Measurements from ENCODE around the gene CTIF.

Gene CTIF

DNA sequence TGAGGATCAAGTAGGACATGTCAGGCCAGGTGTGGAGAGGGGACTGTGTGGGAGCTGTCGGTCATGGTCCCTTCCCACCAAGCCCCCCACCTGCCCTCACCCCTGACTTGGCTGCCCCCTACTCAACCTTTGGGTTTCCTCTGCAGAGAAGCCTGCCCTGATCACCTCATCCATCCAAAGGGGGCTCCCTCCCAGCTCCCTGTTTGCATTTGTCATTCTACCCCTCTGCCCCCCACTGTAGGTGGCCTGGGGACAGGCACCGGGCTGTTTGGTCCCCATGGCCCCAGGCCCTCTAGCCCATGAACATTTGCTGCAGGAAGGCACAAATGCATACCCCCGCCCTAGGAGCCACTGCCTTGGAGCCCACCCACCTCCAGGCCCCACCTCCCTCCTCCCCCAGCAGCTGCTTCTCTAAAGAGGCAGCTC is 296.9 kb downstream of the CTIF start:
- DNase-seq (ENCODE audit: low read depth) = no peak

- no peak for DNase-seq (ENCODE audit: low read depth)
Measured at GRCh38 chr18:48836231-48836805, 297.5 kb downstream of the CTIF start.

DNA sequence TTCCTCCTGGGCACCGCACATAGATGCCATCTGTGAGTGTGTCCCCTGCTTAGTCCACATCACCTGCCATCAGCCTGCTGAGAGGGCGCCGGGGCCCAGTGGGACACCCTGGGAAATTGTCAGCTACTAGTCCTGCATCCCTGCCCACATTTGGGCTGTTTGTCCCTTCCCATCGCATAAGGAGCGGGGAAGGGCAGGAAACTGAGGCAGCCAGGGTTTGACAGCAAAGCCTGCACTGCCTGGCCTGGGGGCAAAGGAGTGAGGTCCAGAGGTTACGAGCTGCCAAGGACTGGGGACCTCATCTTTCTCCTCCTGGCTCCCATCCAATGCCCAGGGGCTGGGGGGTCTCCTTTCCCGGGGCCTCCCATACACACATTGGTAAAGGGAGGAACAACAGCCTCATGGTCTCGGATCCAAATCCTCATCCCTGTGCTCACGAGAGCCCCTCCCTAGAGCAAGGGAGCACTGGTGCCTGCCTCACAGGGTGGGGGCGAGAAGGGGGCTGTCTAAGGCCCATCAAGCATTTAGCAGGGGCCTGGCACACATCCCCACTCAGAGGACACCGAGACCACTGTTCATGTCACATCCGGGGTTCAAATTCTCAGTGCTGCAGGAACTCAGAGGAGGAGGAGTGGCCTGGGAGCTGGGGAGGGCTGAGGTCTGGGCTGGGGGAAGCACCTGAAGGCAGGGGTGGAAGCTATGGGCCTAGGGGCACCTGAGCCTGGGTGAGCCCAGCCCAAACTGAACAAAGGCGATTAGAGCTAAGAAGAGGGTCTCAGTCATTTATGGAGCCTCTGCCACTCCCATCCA is 298.2 kb downstream of the CTIF start:
- no peak for DNase-seq (ENCODE audit: low read depth)

GRCh38 chr18:48837676-48838075 is 298.8 kb downstream of the CTIF start:
- DNase-seq (ENCODE audit: low read depth) = no peak

DNA sequence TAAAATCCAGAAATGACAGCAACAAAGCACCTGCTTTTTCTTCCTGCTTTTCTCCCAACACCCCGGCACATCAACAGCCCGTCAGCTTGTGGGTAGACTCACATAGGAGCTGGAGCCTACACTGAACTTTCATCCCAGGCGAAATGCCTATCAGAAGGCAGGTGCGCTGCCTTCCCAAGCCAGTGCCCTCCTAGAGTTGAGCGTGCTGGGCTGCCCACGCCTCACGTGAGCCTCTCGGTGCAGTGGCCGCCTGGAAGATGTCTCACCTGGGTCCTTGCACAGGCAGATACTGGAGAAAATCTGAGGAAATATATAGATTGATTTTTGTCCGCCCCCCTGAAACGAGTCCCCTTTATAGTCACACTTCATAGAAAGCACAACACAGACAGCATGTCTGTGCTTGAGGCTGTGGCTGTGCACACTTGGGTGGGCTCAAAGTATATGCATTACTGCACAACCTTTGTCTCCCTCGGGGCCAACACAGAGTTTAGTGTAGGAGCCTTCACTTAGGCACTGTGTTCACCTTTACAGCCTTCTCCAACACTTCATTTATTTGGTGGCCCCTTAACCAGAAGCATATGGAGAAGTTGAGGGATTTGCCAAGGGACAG is 299.4 kb downstream of the CTIF start:
- DNase-seq (ENCODE audit: low read depth) = no peak

- no peak for DNase-seq (ENCODE audit: low read depth)
Measured at GRCh38 chr18:48838921-48839818, 300.3 kb downstream of the CTIF start.

DNA sequence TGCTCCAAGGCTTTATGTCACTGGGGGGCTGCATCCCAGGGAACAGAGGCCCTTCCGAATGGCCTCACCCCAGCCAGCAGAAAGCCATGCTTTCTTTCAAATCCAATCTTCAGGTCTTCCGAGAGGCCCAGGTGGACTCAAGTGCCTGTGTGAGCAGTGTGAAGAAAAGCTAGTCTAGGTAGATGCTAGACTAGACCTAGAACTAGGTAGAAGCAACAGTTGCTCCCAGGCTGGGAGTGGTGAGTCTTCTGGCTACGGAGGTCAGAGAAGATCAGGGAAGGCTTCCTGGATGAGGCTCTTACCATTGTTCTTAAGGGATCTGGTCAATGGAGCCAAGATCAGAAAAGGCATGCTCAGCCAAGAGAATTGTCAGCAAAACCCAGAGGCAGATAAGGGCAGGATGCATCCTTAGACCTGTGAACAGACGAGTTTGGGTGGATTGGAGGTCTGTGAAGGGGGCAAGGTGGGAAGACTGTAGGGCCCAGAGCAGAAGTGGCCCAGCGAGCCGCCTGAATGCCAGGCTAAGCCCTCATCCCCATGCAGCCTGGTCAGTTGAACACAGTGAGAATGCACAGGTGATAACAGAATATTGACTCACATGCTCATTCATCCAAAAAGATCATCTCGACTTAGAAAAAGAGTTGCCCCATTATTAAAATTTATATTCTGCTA is 301.1 kb downstream of the CTIF start:
- no peak for DNase-seq (ENCODE audit: low read depth)

- DNase-seq (ENCODE audit: low read depth) = no peak
Measured at GRCh38 chr18:48840491-48840877, 301.7 kb downstream of the CTIF start.

DNA sequence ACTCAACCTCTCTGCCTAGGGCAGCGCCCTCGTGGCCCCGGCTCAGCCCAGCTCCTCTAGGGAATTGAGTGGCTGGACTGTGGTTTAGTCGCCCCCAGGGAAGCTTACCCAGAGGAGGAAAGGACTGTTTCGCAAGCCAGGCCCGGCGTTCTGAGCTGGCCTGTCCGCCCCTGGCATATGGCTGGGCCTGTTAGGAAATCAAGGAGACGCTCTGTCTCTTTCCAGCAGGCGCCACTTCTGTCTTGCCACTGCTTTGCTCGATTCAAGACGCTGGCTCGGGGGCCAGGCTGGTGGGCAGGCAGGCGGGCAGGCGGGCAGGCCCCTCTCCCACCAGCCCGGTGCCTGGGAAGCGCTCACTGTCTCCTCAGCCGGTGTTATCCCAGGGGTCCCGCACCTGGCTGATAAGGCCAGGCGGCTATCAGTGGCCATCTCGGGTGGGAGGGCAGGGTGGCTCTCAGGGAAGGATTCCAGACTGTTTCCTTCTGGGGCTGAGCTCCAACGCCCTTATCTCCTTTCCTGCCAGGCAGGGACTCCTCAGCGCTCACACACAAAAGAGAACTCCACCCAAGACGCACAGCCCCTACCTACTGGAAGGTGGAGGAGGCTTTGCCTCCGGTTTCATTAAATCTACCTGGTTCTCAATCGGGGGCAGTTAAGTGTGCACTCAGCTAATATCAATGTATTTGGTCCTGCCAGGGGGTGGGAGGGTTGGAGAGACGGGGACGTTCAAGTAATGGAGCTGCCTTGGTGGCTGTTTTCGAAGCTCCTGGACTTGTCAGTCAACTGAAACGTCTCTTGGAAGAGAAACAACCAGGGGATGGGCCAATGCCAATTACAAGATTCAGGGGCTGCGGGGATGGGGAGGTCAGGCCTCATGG is 302.8 kb downstream of the CTIF start:
- no peak for DNase-seq (ENCODE audit: low read depth)

DNA sequence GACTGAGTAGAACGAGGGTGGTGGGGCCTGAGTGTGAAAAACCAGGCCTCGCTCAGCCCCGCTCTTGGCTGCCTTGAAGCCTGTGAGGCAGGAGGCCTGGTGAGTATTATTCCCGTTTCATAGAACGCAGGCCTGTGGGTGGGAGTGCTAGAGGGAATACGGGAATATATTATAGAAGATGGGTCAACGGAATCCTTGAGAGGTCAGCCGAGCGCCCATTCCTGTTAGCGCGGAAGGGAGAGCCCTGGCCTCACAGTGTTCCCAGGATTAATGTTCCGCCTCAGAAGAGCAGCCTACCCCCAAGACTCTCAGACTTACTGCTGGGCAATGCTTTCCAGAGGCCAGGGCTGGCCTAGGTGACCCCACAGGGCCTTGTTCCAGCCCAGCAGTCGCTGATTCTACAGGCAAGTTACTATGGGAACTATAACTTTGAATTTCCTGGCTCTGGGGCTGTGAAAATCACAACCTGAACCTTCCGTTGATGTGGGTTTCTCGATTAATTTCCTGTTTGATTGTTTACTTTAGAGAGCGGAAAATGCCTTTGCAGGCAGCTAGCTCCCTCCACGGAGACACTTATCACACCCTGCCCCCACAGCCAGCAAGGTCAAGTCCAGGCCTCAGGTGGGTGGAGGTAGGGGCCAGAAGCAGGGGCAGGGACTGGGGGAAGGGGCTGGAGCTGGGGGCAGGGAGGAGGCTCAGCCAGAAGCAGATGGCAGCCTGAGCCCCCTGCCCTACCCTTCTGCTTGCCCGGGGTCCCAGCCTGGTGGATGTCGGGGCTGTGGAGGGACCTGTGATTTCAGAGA is 303.6 kb downstream of the CTIF start:
- peak; percentile 33 for DNase-seq (ENCODE audit: low read depth)

GRCh38 chr18:48843162-48843561 is 304.3 kb downstream of the CTIF start:
- DNase-seq (ENCODE audit: low read depth) = no peak

- DNase-seq (ENCODE audit: low read depth) = no peak
Measured at GRCh38 chr18:48843596-48843995, 304.8 kb downstream of the CTIF start.

- DNase-seq (ENCODE audit: low read depth) = no peak
Measured at GRCh38 chr18:48844271-48844670, 305.4 kb downstream of the CTIF start.

DNA sequence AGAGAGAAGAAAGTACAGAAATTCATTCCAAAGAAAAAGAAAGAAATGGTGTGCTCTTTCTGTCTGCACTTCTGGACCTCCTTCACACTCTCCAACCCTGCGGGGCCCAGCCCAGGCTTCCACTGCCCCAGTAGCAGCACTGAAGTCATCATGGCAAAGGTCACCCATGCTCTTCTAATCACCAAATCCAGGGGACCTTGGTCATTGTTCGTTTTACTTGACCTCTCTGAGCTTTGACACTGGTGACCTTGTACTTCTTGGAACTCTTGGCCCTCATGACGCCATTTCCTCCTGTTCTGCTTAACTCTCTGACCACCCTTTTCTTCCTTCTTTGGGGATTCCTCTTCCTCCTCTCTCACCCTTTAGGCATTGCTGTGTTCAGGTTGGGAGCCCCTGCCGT is 306.3 kb downstream of the CTIF start:
- DNase-seq (ENCODE audit: low read depth) = no peak

GRCh38 chr18:48846423-48846932 is 307.6 kb downstream of the CTIF start:
- no peak for DNase-seq (ENCODE audit: low read depth)

- no peak for DNase-seq (ENCODE audit: low read depth)
Measured at GRCh38 chr18:48847807-48848486, 309.1 kb downstream of the CTIF start.

DNA sequence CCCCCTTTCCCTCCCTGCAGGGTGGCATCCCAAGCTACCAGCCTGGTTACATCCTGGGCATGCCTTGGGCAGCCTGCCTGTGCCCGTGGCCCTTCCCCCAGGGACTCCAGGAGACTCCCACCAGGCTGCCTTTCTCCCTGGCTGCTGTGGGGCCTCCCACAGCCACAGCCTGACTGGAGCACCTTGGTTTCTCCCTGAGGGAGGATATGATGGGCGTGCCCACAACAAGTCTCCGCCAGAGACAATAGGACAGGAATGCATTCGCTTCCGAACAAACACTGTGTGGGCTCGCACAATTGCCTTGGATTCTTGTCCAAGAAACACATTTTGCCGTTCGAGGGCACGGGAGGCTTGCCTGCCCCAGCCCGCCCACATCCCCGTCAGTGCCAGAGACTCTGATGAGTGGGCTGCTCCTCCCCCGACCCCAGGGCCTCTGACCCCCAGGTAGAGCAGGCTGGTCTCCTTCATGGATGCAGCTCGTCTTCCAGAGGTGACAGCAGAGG is 309.9 kb downstream of the CTIF start:
- no peak for DNase-seq (ENCODE audit: low read depth)

- no peak for DNase-seq (ENCODE audit: low read depth)
Measured at GRCh38 chr18:48850822-48851598, 312.2 kb downstream of the CTIF start.
